Measurements from ENCODE around the gene IQCH. TPM values are rescaled to one million over a fixed set of nuclear protein-coding genes. Genes with fewer than 3 reads are reported as not detected.
"Not testable (repeated sequence)": the region's sequence is repeated elsewhere in the genome, so short reads cannot be mapped to it uniquely, and the experiment has no call there.

IQCH gene
- polyA plus RNA-seq, 3 donors: 6.9 to 10.1 (median 7.6) TPM

- no peak for DNase-seq (ENCODE audit: low read depth in 3 of 3, low spot score in 2 of 3)
Observed at GRCh38 chr15:67349634-67350033, 95.0 kb downstream of the IQCH start.

- DNase-seq (ENCODE audit: low read depth in 3 of 3, low spot score in 2 of 3): no peak
Observed at GRCh38 chr15:67350042-67350441, 95.5 kb downstream of the IQCH start.

GRCh38 chr15:67358391-67358790 is 103.8 kb downstream of the IQCH start:
- DNase-seq (ENCODE audit: low read depth in 3 of 3, low spot score in 2 of 3): no peak

GRCh38 chr15:67358812-67359211 is 104.2 kb downstream of the IQCH start:
- DNase-seq (ENCODE audit: low read depth in 3 of 3, low spot score in 2 of 3): no peak

GRCh38 chr15:67359431-67360079 is 105.0 kb downstream of the IQCH start:
- no peak for DNase-seq (ENCODE audit: low read depth in 3 of 3, low spot score in 2 of 3)

- no peak for DNase-seq (ENCODE audit: low read depth in 3 of 3, low spot score in 2 of 3)
Observed at GRCh38 chr15:67361100-67361499, 106.5 kb downstream of the IQCH start.

GRCh38 chr15:67363712-67364111 is 109.1 kb downstream of the IQCH start:
- not testable (repeated sequence) for DNase-seq (ENCODE audit: low read depth in 3 of 3, low spot score in 2 of 3)

GRCh38 chr15:67365994-67366393 is 111.4 kb downstream of the IQCH start:
- DNase-seq (ENCODE audit: low read depth in 3 of 3, low spot score in 2 of 3): no peak

GRCh38 chr15:67366904-67367303 is 112.3 kb downstream of the IQCH start:
- no peak for DNase-seq (ENCODE audit: low read depth in 3 of 3, low spot score in 2 of 3)

- no peak for DNase-seq (ENCODE audit: low read depth in 3 of 3, low spot score in 2 of 3)
Observed at GRCh38 chr15:67369359-67369998, 114.9 kb downstream of the IQCH start.

- DNase-seq (ENCODE audit: low read depth in 3 of 3, low spot score in 2 of 3): no peak
Observed at GRCh38 chr15:67370206-67370954, 115.8 kb downstream of the IQCH start.

- DNase-seq (ENCODE audit: low read depth in 3 of 3, low spot score in 2 of 3): no peak
Observed at GRCh38 chr15:67372543-67372942, 118.0 kb downstream of the IQCH start.

- DNase-seq (ENCODE audit: low read depth in 3 of 3, low spot score in 2 of 3): no peak
Observed at GRCh38 chr15:67372986-67373675, 118.5 kb downstream of the IQCH start.

- DNase-seq (ENCODE audit: low read depth in 3 of 3, low spot score in 2 of 3): no peak
Observed at GRCh38 chr15:67373971-67374370, 119.4 kb downstream of the IQCH start.

- DNase-seq (ENCODE audit: low read depth in 3 of 3, low spot score in 2 of 3): no peak
Observed at GRCh38 chr15:67379530-67379929, 124.9 kb downstream of the IQCH start.

GRCh38 chr15:67380921-67381320 is 126.3 kb downstream of the IQCH start:
- no peak for DNase-seq (ENCODE audit: low read depth in 3 of 3, low spot score in 2 of 3)

- no peak for DNase-seq (ENCODE audit: low read depth in 3 of 3, low spot score in 2 of 3)
Observed at GRCh38 chr15:67381416-67382045, 126.9 kb downstream of the IQCH start.

GRCh38 chr15:67382723-67383122 is 128.1 kb downstream of the IQCH start:
- DNase-seq (ENCODE audit: low read depth in 3 of 3, low spot score in 2 of 3): no peak

- DNase-seq (ENCODE audit: low read depth in 3 of 3, low spot score in 2 of 3): no peak
Observed at GRCh38 chr15:67383899-67384298, 129.3 kb downstream of the IQCH start.

- DNase-seq (ENCODE audit: low read depth in 3 of 3, low spot score in 2 of 3): no peak
Observed at GRCh38 chr15:67384761-67385160, 130.2 kb downstream of the IQCH start.

- DNase-seq (ENCODE audit: low read depth in 3 of 3, low spot score in 2 of 3): no peak
Observed at GRCh38 chr15:67385971-67386370, 131.4 kb downstream of the IQCH start.

All from right renal cortex interstitium (tissue), 3 donors.